ENCODE data around the gene BSPRY.

BSPRY gene

GRCh38 chr9:113309204-113309813 lies 40.0 kb upstream of the BSPRY start:
- H3K4me3 ChIP-seq (replicated peaks; ENCODE audit: low read depth, low read length) = no peak overlapping the region
- peak; percentile 70 for DNase-seq (ENCODE audit: low read depth)
- peak; percentile 88 for TF ChIP-seq CTCF (IDR thresholded peaks at IDR 0.05; ENCODE audit: low read length, missing control alignments)

GRCh38 chr9:113310538-113310937 lies 38.8 kb upstream of the BSPRY start:
- TF ChIP-seq CTCF (IDR thresholded peaks at IDR 0.05; ENCODE audit: low read length, missing control alignments) = no peak
- H3K4me3 ChIP-seq (replicated peaks; ENCODE audit: low read depth, low read length) = no peak overlapping the region
- peak; percentile 38 for DNase-seq (ENCODE audit: low read depth)

GRCh38 chr9:113311961-113312360 lies 37.4 kb upstream of the BSPRY start:
- H3K4me3 ChIP-seq (replicated peaks; ENCODE audit: low read depth, low read length) = no peak overlapping the region
- DNase-seq (ENCODE audit: low read depth) = no peak
- no peak for TF ChIP-seq CTCF (IDR thresholded peaks at IDR 0.05; ENCODE audit: low read length, missing control alignments)

GRCh38 chr9:113313261-113313660 lies 36.1 kb upstream of the BSPRY start:
- DNase-seq (ENCODE audit: low read depth) = no peak
- TF ChIP-seq CTCF (IDR thresholded peaks at IDR 0.05; ENCODE audit: low read length, missing control alignments) = no peak
- H3K4me3 ChIP-seq (replicated peaks; ENCODE audit: low read depth, low read length) = no peak overlapping the region

GRCh38 chr9:113315231-113315630 lies 34.1 kb upstream of the BSPRY start:
- TF ChIP-seq CTCF (IDR thresholded peaks at IDR 0.05; ENCODE audit: low read length, missing control alignments) = no peak
- DNase-seq (ENCODE audit: low read depth) = no peak
- no peak overlapping the region for H3K4me3 ChIP-seq (replicated peaks; ENCODE audit: low read depth, low read length)

GRCh38 chr9:113316030-113316429 lies 33.3 kb upstream of the BSPRY start:
- DNase-seq (ENCODE audit: low read depth) = no peak
- no peak for TF ChIP-seq CTCF (IDR thresholded peaks at IDR 0.05; ENCODE audit: low read length, missing control alignments)
- H3K4me3 ChIP-seq (replicated peaks; ENCODE audit: low read depth, low read length) = no peak overlapping the region

GRCh38 chr9:113317777-113318176 lies 31.6 kb upstream of the BSPRY start:
- peak; percentile 25 for TF ChIP-seq CTCF (IDR thresholded peaks at IDR 0.05; ENCODE audit: low read length, missing control alignments)
- DNase-seq (ENCODE audit: low read depth) = peak; percentile 26
- no peak overlapping the region for H3K4me3 ChIP-seq (replicated peaks; ENCODE audit: low read depth, low read length)
